ENCODE measurements around the gene ADGRV1. TPM values are rescaled to one million over a fixed set of nuclear protein-coding genes. Genes with fewer than 3 reads are reported as not detected.
A peak's percentile ranks its signal among the peaks of the same experiment; 100 is the strongest.

Gene ADGRV1
- total RNA-seq, 2 experiments from 2014 or later, result 0.06 TPM; not detected in 1

GRCh38 chr5:90981821-90982220 is 423.2 kb downstream of the ADGRV1 start:
- Mint-ChIP-seq H3K36me3 (no peaks in the 10 kb centered on the region), H3K9me3 (no peaks in the 10 kb centered on the region), H3K4me3 (no peak overlapping the region), H3K4me1 (no peaks in the 10 kb centered on the region), H3K27ac (no peak overlapping the region), H3K27me3 (no peaks in the 10 kb centered on the region)
- POLR2A ChIA-PET, result no interaction called here
- no peak for ATAC-seq (ENCODE audit: low read depth)
- DNase-seq, result no peak

DNA sequence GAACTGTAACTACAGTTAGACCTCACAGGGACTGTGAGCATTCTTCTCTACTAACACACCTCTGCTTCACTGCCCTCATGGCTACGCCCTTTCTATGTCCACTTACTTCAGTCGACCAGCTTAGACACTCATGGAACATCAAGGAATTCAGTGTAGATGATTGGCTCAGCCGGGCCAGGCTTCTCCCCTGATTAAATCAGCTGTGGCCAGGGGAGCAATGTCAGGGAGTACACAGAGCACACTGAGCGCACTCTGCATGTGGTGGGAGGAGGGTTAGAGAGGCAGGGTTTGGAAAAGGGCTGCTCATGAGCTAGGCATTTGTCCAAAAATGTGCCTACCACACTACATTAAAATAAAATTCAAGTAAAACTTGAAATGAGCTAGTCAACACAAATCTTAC is 424.0 kb downstream of the ADGRV1 start:
- no peaks in the 10 kb centered on the region for H3K9me3 Mint-ChIP-seq
- H3K27me3 Mint-ChIP-seq, result no peaks in the 10 kb centered on the region
- no peak overlapping the region for H3K4me3 Mint-ChIP-seq
- H3K4me1 Mint-ChIP-seq, result no peaks in the 10 kb centered on the region
- H3K36me3 Mint-ChIP-seq, result no peaks in the 10 kb centered on the region
- H3K27ac Mint-ChIP-seq, result no peak overlapping the region
- DNase-seq (no peak), ATAC-seq (ENCODE audit: low read depth) (no peak)
- POLR2A ChIA-PET, result no interaction called here

DNA sequence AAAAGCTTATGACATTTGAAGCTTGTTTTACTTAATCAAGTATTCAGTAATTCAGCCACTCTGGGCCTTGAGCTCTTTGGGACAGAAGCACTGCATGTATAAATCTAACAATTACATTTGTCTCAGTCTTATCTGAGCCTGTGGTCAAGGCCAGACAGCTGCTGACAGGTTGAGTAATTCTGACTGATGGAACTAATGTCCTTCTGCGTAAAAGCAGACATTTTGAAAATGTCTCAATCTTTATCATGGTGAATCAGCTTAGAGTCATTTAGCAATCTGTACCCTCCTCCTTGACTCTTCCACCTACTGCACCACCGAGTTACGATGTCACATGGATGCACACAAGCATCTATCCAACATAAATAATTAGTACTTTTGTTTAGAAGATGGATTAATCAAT is 424.6 kb downstream of the ADGRV1 start:
- ATAC-seq (ENCODE audit: low read depth) (no peak), DNase-seq (no peak)
- POLR2A ChIA-PET, result no interaction called here
- Mint-ChIP-seq H3K4me1 (no peaks in the 10 kb centered on the region), H3K4me3 (no peak overlapping the region), H3K27me3 (no peaks in the 10 kb centered on the region), H3K27ac (no peak overlapping the region), H3K36me3 (no peaks in the 10 kb centered on the region), H3K9me3 (no peaks in the 10 kb centered on the region)

DNA sequence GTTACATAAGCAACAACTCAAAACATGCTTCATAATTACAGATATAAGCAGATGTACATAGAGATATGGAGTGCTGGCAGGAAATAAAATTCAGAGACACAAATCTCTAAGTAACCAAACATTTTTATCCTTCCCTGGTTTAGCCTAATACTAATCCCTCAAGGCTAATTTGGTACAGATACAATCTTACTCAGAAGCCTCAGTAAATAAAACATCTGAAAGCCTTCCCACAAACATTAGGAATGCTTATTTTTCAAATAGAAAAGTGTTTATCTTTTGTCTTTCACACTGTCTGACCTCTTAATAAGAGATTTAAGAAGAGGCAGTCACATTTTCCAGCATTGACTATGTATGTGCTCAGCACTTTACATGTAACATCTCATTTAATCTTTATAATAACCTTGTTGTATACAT is 425.1 kb downstream of the ADGRV1 start:
- Mint-ChIP-seq H3K27me3 (no peaks in the 10 kb centered on the region), H3K4me3 (no peak overlapping the region), H3K9me3 (no peaks in the 10 kb centered on the region), H3K4me1 (no peaks in the 10 kb centered on the region), H3K36me3 (no peaks in the 10 kb centered on the region), H3K27ac (no peak overlapping the region)
- ATAC-seq (ENCODE audit: low read depth) (no peak), DNase-seq (no peak)
- POLR2A ChIA-PET, result no interaction called here

DNA sequence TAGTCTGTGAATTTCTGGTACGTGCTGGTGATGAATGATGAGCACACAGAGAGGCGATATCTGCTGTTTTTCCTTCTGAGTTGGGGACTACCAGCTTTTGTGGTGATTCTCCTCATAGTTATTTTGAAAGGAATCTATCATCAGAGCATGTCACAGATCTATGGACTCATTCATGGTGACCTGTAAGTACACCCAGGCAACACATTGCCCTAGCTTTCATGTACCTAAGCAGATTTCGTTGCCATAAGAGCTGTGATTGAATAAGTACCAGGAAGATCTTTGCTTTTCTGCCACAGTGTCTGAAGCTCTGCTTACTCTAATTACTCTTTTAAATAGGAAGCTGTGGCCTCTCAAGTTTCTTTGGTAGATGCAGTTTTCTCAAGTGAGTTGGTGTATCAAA is 426.7 kb downstream of the ADGRV1 start:
- H3K27me3 Mint-ChIP-seq, result no peaks in the 10 kb centered on the region
- no peak overlapping the region for H3K4me3 Mint-ChIP-seq
- DNase-seq (no peak), ATAC-seq (ENCODE audit: low read depth) (no peak)
- H3K36me3 Mint-ChIP-seq, result no peaks in the 10 kb centered on the region
- H3K27ac Mint-ChIP-seq, result no peak overlapping the region
- H3K4me1 Mint-ChIP-seq, result no peaks in the 10 kb centered on the region
- POLR2A ChIA-PET, result no interaction called here
- H3K9me3 Mint-ChIP-seq, result no peaks in the 10 kb centered on the region

DNA sequence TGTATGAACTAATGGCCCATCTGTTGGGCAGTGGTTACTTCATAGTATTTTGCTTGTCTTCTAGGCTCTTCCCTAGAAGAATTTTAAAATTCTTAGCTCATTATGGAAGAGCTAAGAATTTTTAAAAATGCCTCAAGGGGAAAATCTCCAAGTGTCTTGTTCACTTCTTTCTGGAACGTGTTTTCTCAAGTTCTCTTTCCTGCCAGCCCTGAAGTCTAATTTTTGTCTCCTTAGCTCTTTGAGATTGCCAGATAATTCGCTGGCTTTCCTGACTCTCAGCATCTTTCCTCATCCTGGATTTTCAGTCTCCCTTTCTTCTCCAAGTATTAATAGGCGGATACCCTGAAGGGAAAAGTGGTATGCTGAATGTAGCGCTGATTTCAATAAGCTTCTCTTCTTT is 429.1 kb downstream of the ADGRV1 start:
- POLR2A ChIA-PET, result no interaction called here
- ATAC-seq (ENCODE audit: low read depth), result no peak
- no peak for DNase-seq
- no peaks in the 10 kb centered on the region for H3K9me3 Mint-ChIP-seq
- no peaks in the 10 kb centered on the region for H3K4me1 Mint-ChIP-seq
- no peak overlapping the region for H3K27ac Mint-ChIP-seq
- no peak overlapping the region for H3K4me3 Mint-ChIP-seq
- H3K36me3 Mint-ChIP-seq, result no peaks in the 10 kb centered on the region
- H3K27me3 Mint-ChIP-seq, result no peaks in the 10 kb centered on the region

DNA sequence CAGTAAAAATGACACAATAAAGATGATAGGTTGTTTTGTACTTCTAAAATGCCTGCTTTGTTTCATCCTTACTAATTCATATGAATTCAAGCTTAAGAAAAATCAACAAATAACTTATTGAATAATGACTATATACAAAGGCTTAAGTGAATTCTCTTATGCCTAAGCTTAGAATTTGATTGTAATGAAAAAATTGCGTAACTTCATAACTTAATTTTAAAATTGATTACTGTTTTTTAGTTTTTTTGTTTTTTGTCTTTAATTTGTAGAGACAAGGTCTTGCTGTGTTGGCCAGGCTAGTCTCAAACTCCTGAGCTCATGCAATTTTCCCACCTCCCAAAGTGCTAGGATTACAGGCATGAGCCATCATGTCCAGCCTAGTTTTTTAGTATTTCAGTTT is 432.6 kb downstream of the ADGRV1 start:
- Mint-ChIP-seq H3K9me3 (no peaks in the 10 kb centered on the region), H3K36me3 (no peaks in the 10 kb centered on the region), H3K4me3 (no peak overlapping the region), H3K27ac (no peak overlapping the region), H3K27me3 (peaks cover 5% of the 10 kb centered on the region), H3K4me1 (no peaks in the 10 kb centered on the region)
- DNase-seq (no peak), ATAC-seq (ENCODE audit: low read depth) (no peak)
- POLR2A ChIA-PET, result no interaction called here

- no peaks in the 10 kb centered on the region for H3K4me1 Mint-ChIP-seq
- DNase-seq (no peak), ATAC-seq (ENCODE audit: low read depth) (no peak)
- peaks cover 7% of the 10 kb centered on the region for H3K9me3 Mint-ChIP-seq
- no peak overlapping the region for H3K27ac Mint-ChIP-seq
- H3K36me3 Mint-ChIP-seq, result no peaks in the 10 kb centered on the region
- POLR2A ChIA-PET, result no interaction called here
- H3K4me3 Mint-ChIP-seq, result no peak overlapping the region
- peaks cover 5% of the 10 kb centered on the region for H3K27me3 Mint-ChIP-seq
Observed at GRCh38 chr5:90994796-90995195, 436.2 kb downstream of the ADGRV1 start.

- DNase-seq (no peak), ATAC-seq (ENCODE audit: low read depth) (no peak)
- Mint-ChIP-seq H3K9me3 (peaks cover 7% of the 10 kb centered on the region), H3K4me3 (no peak overlapping the region), H3K27ac (no peak overlapping the region), H3K27me3 (peaks cover 5% of the 10 kb centered on the region), H3K4me1 (no peaks in the 10 kb centered on the region), H3K36me3 (no peaks in the 10 kb centered on the region)
- POLR2A ChIA-PET, result no interaction called here
Observed at GRCh38 chr5:90996089-90996488, 437.5 kb downstream of the ADGRV1 start.

DNA sequence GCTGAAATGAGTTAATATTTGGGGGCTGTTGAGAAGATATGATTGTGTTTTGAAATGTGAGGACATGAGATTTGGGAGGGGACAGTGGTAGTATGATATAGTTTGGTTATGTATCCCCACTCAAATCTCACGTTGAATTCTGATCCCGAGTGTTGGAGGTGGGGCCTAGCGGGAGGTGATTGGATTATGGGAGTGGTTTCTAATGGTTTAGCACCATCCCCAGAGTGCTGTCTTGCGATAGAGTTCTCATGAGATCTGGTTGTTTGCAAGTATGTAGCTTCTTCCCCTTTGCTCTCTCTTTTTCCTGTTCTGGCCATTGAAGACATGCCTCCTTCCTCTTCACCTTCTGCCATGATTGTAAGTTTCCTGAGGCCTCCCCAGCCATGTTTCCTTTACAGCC is 438.5 kb downstream of the ADGRV1 start:
- POLR2A ChIA-PET, result no interaction called here
- no peak for DNase-seq
- H3K4me3 Mint-ChIP-seq, result no peak overlapping the region

DNA sequence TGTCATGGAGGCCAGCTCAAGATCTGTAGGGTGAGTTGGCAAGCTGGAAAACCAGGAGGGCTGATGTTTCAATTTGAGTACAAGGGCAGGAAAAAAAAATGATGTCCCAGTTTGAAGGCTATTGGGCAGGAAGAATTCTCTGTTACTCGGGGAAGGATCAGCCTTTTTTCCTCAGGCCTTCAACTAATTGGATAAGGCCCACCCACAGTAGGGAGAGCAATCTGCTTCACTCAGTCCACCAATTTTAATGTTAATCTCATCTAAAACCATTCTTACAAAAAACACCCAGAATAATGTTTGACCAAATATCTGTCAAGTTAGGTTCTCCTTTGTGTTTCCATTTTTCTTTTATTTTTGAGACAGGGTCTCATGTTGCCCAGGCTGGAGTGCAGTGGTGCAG is 442.1 kb downstream of the ADGRV1 start:
- no peak for DNase-seq
- POLR2A ChIA-PET, result no interaction called here
- no peaks in the 10 kb centered on the region for H3K36me3 Mint-ChIP-seq
- no peak overlapping the region for H3K27ac Mint-ChIP-seq
- H3K4me1 Mint-ChIP-seq, result no peaks in the 10 kb centered on the region
- H3K4me3 Mint-ChIP-seq, result no peak overlapping the region
- peaks cover 7% of the 10 kb centered on the region for H3K9me3 Mint-ChIP-seq
- ATAC-seq (ENCODE audit: low read depth), result no peak
- H3K27me3 Mint-ChIP-seq, result peaks cover 3% of the 10 kb centered on the region

More for the DNA sequence above, 438.5 kb downstream of the ADGRV1 start:
- H3K27ac Mint-ChIP-seq, result no peak overlapping the region
- peaks cover 7% of the 10 kb centered on the region for H3K9me3 Mint-ChIP-seq
- no peaks in the 10 kb centered on the region for H3K36me3 Mint-ChIP-seq
- H3K4me1 Mint-ChIP-seq, result no peaks in the 10 kb centered on the region
- no peak for ATAC-seq (ENCODE audit: low read depth)
- H3K27me3 Mint-ChIP-seq, result peaks cover 5% of the 10 kb centered on the region

- Mint-ChIP-seq H3K9me3 (no peaks in the 10 kb centered on the region), H3K4me3 (no peak overlapping the region), H3K27me3 (peaks cover 5% of the 10 kb centered on the region), H3K4me1 (peaks cover 6% of the 10 kb centered on the region), H3K27ac (no peak overlapping the region), H3K36me3 (no peaks in the 10 kb centered on the region)
- POLR2A ChIA-PET, result no interaction called here
- DNase-seq, result no peak
- ATAC-seq (ENCODE audit: low read depth), result no peak
Observed at GRCh38 chr5:91006713-91007112, 448.1 kb downstream of the ADGRV1 start.

- H3K4me3 Mint-ChIP-seq, result no peak overlapping the region
- peaks cover 6% of the 10 kb centered on the region for H3K4me1 Mint-ChIP-seq
Observed at GRCh38 chr5:91007251-91007650, 448.7 kb downstream of the ADGRV1 start.

DNA sequence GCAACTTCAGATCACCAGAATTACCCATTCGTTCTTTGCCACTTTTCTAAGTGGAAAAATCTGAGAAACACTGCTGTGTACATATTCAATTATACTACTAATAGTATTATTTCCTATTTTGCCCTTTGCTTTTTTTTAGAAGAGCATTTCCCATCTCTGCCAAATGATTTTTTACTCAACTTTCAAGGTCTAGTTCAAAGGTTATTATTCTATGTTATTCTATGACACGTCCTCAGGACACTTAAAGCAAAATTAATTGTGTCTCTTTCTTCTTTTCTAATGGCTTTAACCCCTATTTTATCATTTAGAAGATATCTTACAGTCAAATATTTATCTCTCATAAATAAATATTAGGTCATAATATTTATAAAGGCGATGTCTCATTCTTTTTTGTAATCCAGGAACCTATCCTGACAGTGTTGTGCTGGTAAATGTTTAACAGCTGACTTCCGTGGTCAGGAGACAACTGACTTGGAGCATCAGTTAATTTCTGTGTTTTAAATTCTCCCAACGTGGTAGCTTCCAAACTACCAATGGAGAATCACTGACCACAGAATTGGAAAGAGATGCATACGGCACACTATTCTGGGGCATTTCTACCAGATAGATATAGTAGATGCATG is 449.3 kb downstream of the ADGRV1 start:
- no peak for DNase-seq
- peaks cover 6% of the 10 kb centered on the region for H3K4me1 Mint-ChIP-seq
- no peak for ATAC-seq (ENCODE audit: low read depth)
- H3K36me3 Mint-ChIP-seq, result no peaks in the 10 kb centered on the region
- peaks cover 5% of the 10 kb centered on the region for H3K27me3 Mint-ChIP-seq
- no peak overlapping the region for H3K4me3 Mint-ChIP-seq
- POLR2A ChIA-PET, result no interaction called here
- peaks cover under 1% of the 10 kb centered on the region for H3K9me3 Mint-ChIP-seq
- no peak overlapping the region for H3K27ac Mint-ChIP-seq

More at GRCh38 chr5:91007251-91007650, 448.7 kb downstream of the ADGRV1 start:
- H3K36me3 Mint-ChIP-seq, result no peaks in the 10 kb centered on the region
- peaks cover 5% of the 10 kb centered on the region for H3K27me3 Mint-ChIP-seq
- DNase-seq (no peak), ATAC-seq (ENCODE audit: low read depth) (no peak)
- H3K9me3 Mint-ChIP-seq, result no peaks in the 10 kb centered on the region
- POLR2A ChIA-PET, result no interaction called here
- no peak overlapping the region for H3K27ac Mint-ChIP-seq

DNA sequence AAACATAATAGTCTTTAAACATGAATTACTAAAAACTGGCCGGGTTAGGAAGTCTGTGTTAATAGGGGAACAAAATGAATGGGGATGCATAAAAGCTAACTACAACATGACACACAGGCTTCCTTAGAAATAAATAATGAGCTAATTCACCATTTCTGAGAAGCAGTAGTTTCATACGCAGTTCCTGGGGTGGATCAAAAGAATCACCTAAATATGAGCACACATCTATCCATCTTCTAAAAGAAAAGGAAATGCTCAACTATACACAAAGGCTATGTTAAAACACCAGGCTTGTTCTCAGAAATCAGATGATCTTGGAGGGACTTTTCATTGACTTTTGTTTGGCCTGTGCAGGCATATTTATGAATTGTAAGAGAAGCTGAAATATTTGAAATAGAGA is 451.5 kb downstream of the ADGRV1 start:
- peaks cover 3% of the 10 kb centered on the region for H3K27me3 Mint-ChIP-seq
- no peak overlapping the region for H3K4me3 Mint-ChIP-seq
- ATAC-seq (ENCODE audit: low read depth) (peak; percentile 39), DNase-seq (no peak)
- peaks cover under 1% of the 10 kb centered on the region for H3K36me3 Mint-ChIP-seq
- no peak overlapping the region for H3K27ac Mint-ChIP-seq
- POLR2A ChIA-PET, result no interaction called here
- H3K9me3 Mint-ChIP-seq, result peaks cover 11% of the 10 kb centered on the region
- H3K4me1 Mint-ChIP-seq, result peaks cover 6% of the 10 kb centered on the region
